Omental fat pad (tissue), 4 donors: ENCODE results near the gene FEZ2. TPM values are rescaled to one million over a fixed set of nuclear protein-coding genes. Genes with fewer than 3 reads are reported as not detected.

ENCODE experiments used
- ATAC-seq: fragments of 150-250 bp; one replicate; pipeline ENCODE4 v1.9.1; 2016; ENCODE audit warnings: mild to moderate bottlenecking, moderate library complexity; ENCODE audit not compliant: low FRiP score
- DNase-seq: peaks from one replicate; pipeline ENCODE4 v3.0.0-alpha.2; 2019; ENCODE audit warnings: low spot score
- total RNA-seq, 4 donors: library from RNA; depleted of rRNA; stranded (reverse); fragments of >200 nt; gene quantifications; one replicate each; pipeline ENCODE4 v1.1.0, GENCODE V29; 2016
- TF ChIP-seq, protein P1 (sequence below), 3 donors: fragments of 450-650 bp; IDR thresholded peaks; one replicate each; pipeline ENCODE4 v1.5.1; 2016 to 2017; ENCODE audit warnings: antibody characterized with exemption in 3 of 3, mild to moderate bottlenecking in 3 of 3, moderate library complexity in 2 of 3

The FEZ2 gene
- total RNA-seq, 4 donors from 2014 or later, result 41.9 to 64.0 (median 55.9) TPM

DNA sequence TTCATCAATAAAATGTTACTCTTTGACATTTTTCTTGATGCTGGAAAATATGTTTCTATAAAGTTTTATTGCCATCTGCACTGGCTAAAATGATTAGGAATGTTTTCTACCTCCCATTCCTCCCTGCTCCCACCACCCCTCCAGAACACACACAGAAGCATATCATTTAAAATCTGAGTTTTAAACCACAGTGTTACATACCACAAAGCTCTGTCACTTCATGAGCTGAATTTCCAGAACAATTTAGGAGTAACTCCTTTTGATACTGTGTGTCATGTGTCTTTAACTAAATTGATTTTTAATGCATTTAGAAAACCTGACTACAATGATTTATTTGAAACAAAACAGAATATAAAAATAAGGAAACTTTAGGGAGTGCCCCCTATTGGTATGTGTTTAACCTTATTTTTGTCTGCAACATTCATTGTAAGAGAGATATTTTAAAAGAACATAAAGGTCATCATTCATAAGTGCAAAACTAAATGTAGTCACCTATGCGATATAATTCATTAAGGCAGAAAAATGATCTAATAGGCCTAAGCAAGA is 52.0 kb downstream of the FEZ2 start:
- TF ChIP-seq, protein P1, sequence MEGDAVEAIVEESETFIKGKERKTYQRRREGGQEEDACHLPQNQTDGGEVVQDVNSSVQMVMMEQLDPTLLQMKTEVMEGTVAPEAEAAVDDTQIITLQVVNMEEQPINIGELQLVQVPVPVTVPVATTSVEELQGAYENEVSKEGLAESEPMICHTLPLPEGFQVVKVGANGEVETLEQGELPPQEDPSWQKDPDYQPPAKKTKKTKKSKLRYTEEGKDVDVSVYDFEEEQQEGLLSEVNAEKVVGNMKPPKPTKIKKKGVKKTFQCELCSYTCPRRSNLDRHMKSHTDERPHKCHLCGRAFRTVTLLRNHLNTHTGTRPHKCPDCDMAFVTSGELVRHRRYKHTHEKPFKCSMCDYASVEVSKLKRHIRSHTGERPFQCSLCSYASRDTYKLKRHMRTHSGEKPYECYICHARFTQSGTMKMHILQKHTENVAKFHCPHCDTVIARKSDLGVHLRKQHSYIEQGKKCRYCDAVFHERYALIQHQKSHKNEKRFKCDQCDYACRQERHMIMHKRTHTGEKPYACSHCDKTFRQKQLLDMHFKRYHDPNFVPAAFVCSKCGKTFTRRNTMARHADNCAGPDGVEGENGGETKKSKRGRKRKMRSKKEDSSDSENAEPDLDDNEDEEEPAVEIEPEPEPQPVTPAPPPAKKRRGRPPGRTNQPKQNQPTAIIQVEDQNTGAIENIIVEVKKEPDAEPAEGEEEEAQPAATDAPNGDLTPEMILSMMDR (IDR thresholded peaks at IDR 0.05), result no peak
- ATAC-seq (no peak), DNase-seq (no peak)

DNA sequence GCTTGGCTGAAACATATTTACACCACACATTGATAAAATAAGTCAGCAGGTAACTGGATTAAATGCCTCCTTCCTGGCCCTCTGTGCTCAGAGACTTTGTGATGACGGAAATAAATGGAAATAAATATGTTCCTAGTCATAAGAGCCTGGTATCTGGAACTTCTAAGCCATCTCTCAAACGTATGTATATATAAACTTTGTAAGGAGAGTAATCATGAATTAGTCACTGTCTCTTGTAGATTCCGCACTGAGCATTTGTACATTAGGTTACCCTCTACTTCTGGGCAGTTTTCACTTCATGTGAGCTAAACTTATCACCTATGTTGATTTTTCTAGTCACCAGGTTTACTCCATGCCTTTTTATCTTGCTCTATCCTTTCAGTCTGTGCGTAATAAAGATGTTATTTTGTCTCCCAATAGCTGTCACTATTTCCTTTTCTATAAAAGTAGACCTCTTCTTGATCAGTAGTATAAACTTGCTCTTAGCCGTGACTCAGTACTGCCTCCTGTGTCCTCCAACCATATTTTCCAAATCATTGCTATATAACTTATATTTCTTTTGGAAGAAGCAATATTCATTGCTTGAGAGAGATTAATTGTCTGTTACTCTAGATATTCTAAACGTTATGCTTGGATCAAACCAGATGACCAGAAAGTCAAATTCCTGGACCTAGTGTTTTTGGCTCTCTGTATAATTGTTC is 53.2 kb downstream of the FEZ2 start:
- DNase-seq (no peak), ATAC-seq (no peak)
- TF ChIP-seq, protein P1 (IDR thresholded peaks at IDR 0.05), result no peak

DNA sequence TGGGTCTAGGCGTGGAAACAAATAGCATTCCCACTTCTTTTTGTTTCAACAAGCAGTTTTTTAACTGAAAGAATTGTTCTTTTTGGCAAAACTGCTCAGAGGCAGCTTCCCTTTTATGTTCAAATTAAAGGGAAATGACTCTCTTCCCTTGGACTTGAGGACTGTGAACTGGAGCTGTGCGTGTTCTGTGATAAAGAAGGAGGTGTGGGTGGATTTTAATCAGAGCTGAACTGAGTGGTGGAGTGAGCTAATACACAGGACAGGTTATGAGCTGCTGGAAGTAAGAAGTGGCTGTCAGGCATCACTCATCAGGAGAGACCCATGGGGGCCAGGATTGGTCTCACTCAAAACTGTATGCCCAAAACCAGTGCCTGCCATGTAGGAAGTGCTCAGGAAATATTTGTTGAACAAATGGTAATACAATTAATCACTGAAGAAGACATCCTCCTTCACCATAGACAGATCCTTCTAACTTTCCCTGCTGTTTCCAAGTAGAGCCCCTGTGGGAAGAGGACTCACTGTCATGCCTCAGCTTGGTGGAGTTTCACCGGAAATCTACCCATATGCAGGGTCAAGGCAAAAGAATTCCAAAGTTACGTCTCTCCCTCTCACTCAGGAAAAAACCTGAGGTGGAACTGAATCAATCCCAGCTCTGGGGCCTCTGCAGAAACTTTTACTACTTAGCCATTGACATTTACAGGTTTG is 55.9 kb downstream of the FEZ2 start:
- DNase-seq, result no peak
- ATAC-seq, result no peak
- TF ChIP-seq, protein P1 (IDR thresholded peaks at IDR 0.05), result no peak

DNA sequence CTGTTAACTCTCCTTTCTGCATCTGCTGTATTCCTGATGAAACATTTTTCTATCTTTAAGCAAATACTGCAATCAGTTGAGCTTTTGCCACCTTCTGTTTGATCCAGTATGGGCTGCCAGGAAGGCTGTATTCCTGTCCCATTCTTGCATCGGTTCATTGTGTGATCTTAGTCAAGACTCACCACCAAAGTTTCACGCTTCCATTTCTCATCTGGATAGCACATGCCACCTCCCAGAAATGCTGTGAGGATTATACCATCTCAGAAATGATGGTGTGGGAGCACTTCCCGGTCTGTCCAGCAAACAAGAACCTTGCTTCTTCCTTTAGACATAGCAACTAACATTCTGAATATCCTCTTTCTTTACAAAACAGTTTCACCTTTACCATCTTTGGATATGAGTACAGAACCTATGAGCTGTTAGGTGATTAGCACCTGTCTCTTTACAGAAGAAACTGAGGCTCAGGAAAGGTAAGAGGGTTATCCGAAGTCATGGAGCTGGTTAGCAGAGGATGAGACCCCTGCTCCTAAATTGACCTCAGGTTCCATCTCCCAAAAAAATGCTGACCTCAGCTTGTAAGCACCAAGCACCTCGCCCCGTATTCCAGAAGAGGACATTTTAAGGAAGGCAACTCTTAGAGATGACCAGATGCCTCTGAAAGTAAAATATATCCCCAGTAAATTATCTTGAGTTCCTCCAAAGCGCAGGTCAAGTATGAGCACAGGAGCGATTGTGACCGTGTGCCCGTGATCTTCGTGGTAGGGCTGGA is 56.8 kb downstream of the FEZ2 start:
- ATAC-seq (no peak), DNase-seq (no peak)
- TF ChIP-seq, protein P1 (IDR thresholded peaks at IDR 0.05), result no peak

DNA sequence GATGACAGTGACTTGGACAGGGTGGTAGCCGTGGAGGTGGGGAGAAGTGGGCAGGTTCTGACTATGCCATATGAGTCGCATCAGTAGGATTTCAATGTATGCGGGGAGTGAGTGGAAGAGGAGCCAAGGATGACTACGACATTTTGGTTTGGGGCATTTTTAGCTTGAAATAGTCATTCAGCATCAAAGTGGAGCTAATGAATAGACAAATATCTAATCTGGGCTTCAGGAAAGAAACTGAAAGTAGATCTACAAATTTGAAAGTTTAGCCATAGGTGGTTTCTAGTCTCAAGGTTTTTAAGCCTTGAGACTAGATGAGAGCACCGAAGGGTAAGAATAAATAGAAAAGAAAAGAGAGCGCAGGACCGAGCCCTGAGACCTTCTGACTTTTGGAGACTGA is 58.3 kb downstream of the FEZ2 start:
- no peak for DNase-seq

DNA sequence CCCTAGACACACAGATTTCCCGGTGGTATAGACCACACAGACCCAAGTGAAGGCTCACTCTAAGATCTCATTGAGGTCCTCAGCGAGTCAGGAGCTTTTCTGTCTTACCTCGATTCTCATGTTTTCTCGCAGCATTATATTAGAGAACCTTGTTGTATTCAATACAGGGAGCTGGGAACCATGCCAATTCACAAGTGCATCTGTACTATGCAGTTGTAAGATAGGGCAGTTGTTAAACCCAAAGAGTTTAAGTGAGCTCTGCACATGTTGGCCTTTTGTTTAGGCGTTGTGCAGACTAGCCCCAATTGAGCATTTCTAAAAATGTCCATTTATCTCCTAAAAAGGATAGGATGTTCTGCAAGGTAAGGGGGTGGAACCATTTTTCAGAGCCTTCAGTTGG is 59.6 kb downstream of the FEZ2 start:
- DNase-seq (no peak), ATAC-seq (no peak)
- TF ChIP-seq, protein P1 (IDR thresholded peaks at IDR 0.05), result no peak

More for the DNA sequence above, 58.3 kb downstream of the FEZ2 start:
- TF ChIP-seq, protein P1 (IDR thresholded peaks at IDR 0.05), result no peak
- peak; percentile 10 for ATAC-seq
